Naive thymus-derived CD8-positive, alpha-beta T cell (primary cell): ENCODE results near the gene ZBTB17. TPM values are rescaled to one million over a fixed set of nuclear protein-coding genes. Genes with fewer than 3 reads are reported as not detected.
A peak's percentile ranks its signal among the peaks of the same experiment; 100 is the strongest.
"Not testable (repeated sequence)": the region's sequence is repeated elsewhere in the genome, so short reads cannot be mapped to it uniquely, and the experiment has no call there.

Experiments
- ATAC-seq, 2 donors: fragments of 150-1000 bp; cut with Tn5 transposase in 1 of 2; sonication (Bioruptor Pico), chemical (Tn5 transposase) in 1 of 2; 1 replicate in 1 of 2; 2 replicates in 1 of 2; pipeline ENCODE4 v1.10.0; 2021; ENCODE audit warnings: mild to moderate bottlenecking in 2 of 2, moderate library complexity in 2 of 2
- POLR2A ChIA-PET: fragments of 350-600 bp; sonication (Branson Sonifier 250); formaldehyde crosslinking; loops from one replicate; lab custom pipeline; 2021; ENCODE audit warnings: antibody characterized with exemption; lab: Charles Lee
- DNase-seq, 10 donors: peaks; one replicate each; pipeline versions ENCODE4 v3.0.0 to v3.0.0-alpha.2; 2020 to 2022
- H3K27ac Mint-ChIP-seq, 10 donors: one replicate each; pipeline ENCODE4 v1.8.0; 2020 to 2022; ENCODE audit warnings: mild to moderate bottlenecking in 10 of 10, mixed read lengths in 10 of 10, moderate library complexity in 4 of 10, inconsistent platforms in 1 of 10
- H3K27me3 Mint-ChIP-seq, 5 donors: one replicate each; pipeline ENCODE4 v1.8.0; 2021 to 2022; ENCODE audit warnings: mixed read lengths in 5 of 5
- H3K36me3 Mint-ChIP-seq, 3 donors: one replicate each; pipeline ENCODE4 v1.8.0; 2020 to 2022; ENCODE audit warnings: mixed read lengths in 3 of 3, mild to moderate bottlenecking in 2 of 3, inconsistent platforms in 1 of 3
- H3K4me1 Mint-ChIP-seq, 4 donors: one replicate each; pipeline ENCODE4 v1.8.0; 2021 to 2022; ENCODE audit warnings: mixed read lengths in 4 of 4
- H3K4me3 Mint-ChIP-seq, 10 donors: one replicate each; pipeline ENCODE4 v1.8.0; 2020 to 2022; ENCODE audit warnings: mild to moderate bottlenecking in 10 of 10, mixed read lengths in 10 of 10, moderate library complexity in 6 of 10, inconsistent platforms in 1 of 10
- H3K9me3 Mint-ChIP-seq, 9 donors: one replicate each; pipeline ENCODE4 v1.8.0; 2020 to 2022; ENCODE audit warnings: mixed read lengths in 9 of 9, mild to moderate bottlenecking in 3 of 9, inconsistent platforms in 1 of 9, moderate library complexity in 1 of 9
- polyA plus RNA-seq, 3 donors: library from polyadenylated mRNA; unstranded; fragments of 300-500 nt; fragmentation: Illumina TruSeq; gene quantifications; one replicate each; pipeline ENCODE4 v1.2.3, GENCODE V29; 2021
- total RNA-seq, 8 experiments: library from RNA in 2 of 8; stranded (reverse) in 2 of 8; gene quantifications; one replicate each; pipeline ENCODE4 v1.2.3 and lab custom pipeline; 2021 to 2026

Gene ZBTB17
- total and polyA plus RNA-seq, 5 experiments from 2014 or later = 10.2 to 58.1 (median 23.3) TPM

GRCh38 chr1:15911141-15911540 is 64.8 kb downstream of the ZBTB17 start:
- no peak overlapping the region for H3K27ac Mint-ChIP-seq
- no peaks in the 10 kb centered on the region for H3K9me3 Mint-ChIP-seq
- no peaks in the 10 kb centered on the region for H3K27me3 Mint-ChIP-seq
- POLR2A ChIA-PET = no interaction called here
- DNase-seq (no peak), ATAC-seq (no peak)
- H3K4me1 Mint-ChIP-seq = peaks cover 4 to 17% (median 13%) of the 10 kb centered on the region in 4 donors
- peaks cover 0 to 59% (median 21%) of the 10 kb centered on the region in 3 donors for H3K36me3 Mint-ChIP-seq
- no peak overlapping the region for H3K4me3 Mint-ChIP-seq

DNA sequence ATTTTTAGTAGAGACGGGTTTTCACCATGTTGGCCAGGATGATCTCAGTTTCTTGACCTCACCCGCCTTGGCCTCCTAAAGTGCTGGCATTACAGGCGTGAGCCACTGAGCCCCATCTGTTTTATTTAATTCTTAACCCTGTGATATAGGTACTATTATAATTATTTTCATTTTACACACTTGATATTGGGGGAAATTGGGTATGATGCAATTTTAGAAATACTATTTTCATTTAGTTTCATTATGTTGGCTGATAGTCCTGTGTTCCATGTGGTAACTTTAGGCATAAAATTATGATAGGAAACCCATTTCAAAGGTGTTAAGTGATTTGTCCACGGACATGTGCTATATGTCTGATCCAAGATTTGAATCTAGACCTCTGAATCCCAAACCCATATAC is 67.3 kb downstream of the ZBTB17 start:
- H3K36me3 Mint-ChIP-seq = peaks cover 0 to 48% (median 12%) of the 10 kb centered on the region in 3 donors
- DNase-seq (no peak), ATAC-seq (no peak)
- H3K27me3 Mint-ChIP-seq = no peaks in the 10 kb centered on the region
- no peaks in the 10 kb centered on the region for H3K9me3 Mint-ChIP-seq
- POLR2A ChIA-PET = no interaction called here
- H3K27ac Mint-ChIP-seq = peak overlapping the region in 1 of 10 donors; percentile 34
- H3K4me1 Mint-ChIP-seq = peaks cover 0 to 12% (median 2%) of the 10 kb centered on the region in 4 donors
- H3K4me3 Mint-ChIP-seq = no peak overlapping the region

DNA sequence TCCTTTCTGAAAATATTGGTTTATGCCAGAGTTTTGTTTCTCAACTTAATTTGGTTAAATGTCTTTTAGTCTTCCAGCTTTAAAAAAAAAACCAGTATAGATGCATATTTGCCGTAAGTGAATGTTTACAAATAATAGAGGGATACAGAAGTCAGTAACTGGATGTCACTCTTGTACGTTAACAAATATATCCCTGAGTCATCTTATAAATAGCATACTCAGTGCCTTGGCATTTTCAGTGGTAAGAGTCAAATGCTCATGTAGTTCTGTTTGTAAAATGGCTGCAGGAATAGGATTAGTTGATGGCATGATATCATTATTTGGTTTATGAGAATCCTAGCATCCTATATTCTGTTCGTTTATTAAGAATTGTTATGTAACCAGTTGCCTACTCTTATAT is 73.0 kb downstream of the ZBTB17 start:
- POLR2A ChIA-PET = interaction anchor here (1.0 to 1.2 kb wide), 2 partner anchors 16 to 69 kb away, joined by 3 read pairs; no protein-coding TSS in a partner anchor
- Mint-ChIP-seq H3K4me3 (no peak overlapping the region), H3K36me3 (peaks cover 0 to 29% (median 0%) of the 10 kb centered on the region in 3 donors), H3K27me3 (no peaks in the 10 kb centered on the region), H3K4me1 (peaks cover 17 to 44% (median 33%) of the 10 kb centered on the region in 4 donors), H3K27ac (peak overlapping the region in 2 of 10 donors; percentile 36 to 57), H3K9me3 (no peaks in the 10 kb centered on the region)
- ATAC-seq = no peak
- no peak for DNase-seq

GRCh38 chr1:15900662-15901279 is 75.1 kb downstream of the ZBTB17 start:
- ATAC-seq (no peak), DNase-seq (no peak)
- Mint-ChIP-seq H3K27ac (peak overlapping the region in 5 of 10 donors; percentile 29 to 80 (median 41)), H3K36me3 (peaks cover 0 to 38% (median 0%) of the 10 kb centered on the region in 3 donors), H3K4me1 (peaks cover 17 to 51% (median 36%) of the 10 kb centered on the region in 4 donors), H3K9me3 (no peaks in the 10 kb centered on the region), H3K27me3 (no peaks in the 10 kb centered on the region), H3K4me3 (peak overlapping the region in 2 of 10 donors; percentile 10 to 20)
- POLR2A ChIA-PET = no interaction called here

DNA sequence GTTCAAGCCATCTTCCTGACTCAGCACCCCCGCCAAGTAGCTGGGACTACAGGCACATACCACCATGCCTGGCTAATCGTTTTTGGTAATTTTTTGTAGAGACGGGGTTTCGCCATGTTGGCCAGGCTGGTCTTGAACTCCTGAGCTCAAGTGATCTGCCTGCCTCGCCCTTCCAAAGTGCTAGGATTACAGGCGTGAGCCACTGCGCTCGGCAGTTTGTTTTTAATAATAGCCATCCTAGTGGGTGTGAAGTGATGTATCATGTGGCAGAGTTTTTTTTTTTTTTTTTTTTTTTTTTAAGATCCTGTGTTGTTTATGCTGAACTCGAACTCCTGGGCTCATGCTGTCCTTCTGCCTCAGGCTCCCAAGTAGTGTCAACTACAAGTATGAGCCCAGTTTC is 76.6 kb downstream of the ZBTB17 start:
- no peak for DNase-seq
- POLR2A ChIA-PET = no interaction called here
- Mint-ChIP-seq H3K36me3 (peaks cover 0 to 35% (median 4%) of the 10 kb centered on the region in 3 donors), H3K4me1 (peaks cover 20 to 53% (median 40%) of the 10 kb centered on the region in 4 donors), H3K9me3 (no peaks in the 10 kb centered on the region), H3K27ac (peak overlapping the region in 5 of 10 donors; percentile 2 to 82 (median 32)), H3K27me3 (no peaks in the 10 kb centered on the region), H3K4me3 (no peak overlapping the region)
- ATAC-seq = no peak

- not testable (repeated sequence) for H3K4me3 Mint-ChIP-seq, ATAC-seq, H3K9me3 Mint-ChIP-seq, DNase-seq, H3K27me3 Mint-ChIP-seq
- peaks cover 0 to 40% (median 8%) of the 10 kb centered on the region in 3 donors for H3K36me3 Mint-ChIP-seq
- peaks cover 20 to 54% (median 44%) of the 10 kb centered on the region in 4 donors for H3K4me1 Mint-ChIP-seq
- POLR2A ChIA-PET = interaction anchor here (0.7 kb wide), 1 partner anchor 64 kb away, joined by 3 read pairs; no protein-coding TSS in a partner anchor
- H3K27ac Mint-ChIP-seq = peak overlapping the region in 2 of 10 donors; percentile 22 to 81
These were observed 78.9 kb downstream of the ZBTB17 start for GRCh38 chr1:15896841-15897610.

GRCh38 chr1:15895233-15895632 is 80.7 kb downstream of the ZBTB17 start:
- Mint-ChIP-seq H3K27me3 (no peaks in the 10 kb centered on the region), H3K4me3 (peak overlapping the region in 1 of 10 donors; percentile 26), H3K4me1 (peaks cover 21 to 47% (median 39%) of the 10 kb centered on the region in 4 donors), H3K27ac (peak overlapping the region in 4 of 10 donors; percentile 2 to 59 (median 38)), H3K9me3 (no peaks in the 10 kb centered on the region), H3K36me3 (peaks cover 0 to 47% (median 8%) of the 10 kb centered on the region in 3 donors)
- ATAC-seq (no peak), DNase-seq (no peak)
- POLR2A ChIA-PET = interaction anchor here (1.1 kb wide), 1 partner anchor 62 kb away, joined by 11 read pairs; no protein-coding TSS in a partner anchor

- DNase-seq, H3K9me3 Mint-ChIP-seq, H3K27me3 Mint-ChIP-seq, ATAC-seq, H3K4me3 Mint-ChIP-seq, POLR2A ChIA-PET: not testable (repeated sequence)
- H3K36me3 Mint-ChIP-seq = peaks cover 0 to 41% (median 12%) of the 10 kb centered on the region in 3 donors
- H3K4me1 Mint-ChIP-seq = peaks cover 12 to 45% (median 28%) of the 10 kb centered on the region in 4 donors
- peak overlapping the region in 7 of 10 donors; percentile 5 to 56 (median 35) for H3K27ac Mint-ChIP-seq
These were observed 82.9 kb downstream of the ZBTB17 start for GRCh38 chr1:15892857-15893599.

Other genes starting within 250 kb of the ZBTB17 start
- 1 to 10 TPM; 2.6 to 3.5 TPM for gene SLC25A34, start 239.8 kb downstream of the ZBTB17 start, total RNA-seq
- gene SLC25A34, start 239.8 kb downstream of the ZBTB17 start, polyA plus RNA-seq = under 1 TPM; 0.09 to 0.30 (median 0.13) TPM
- gene TMEM82, start 233.6 kb downstream of the ZBTB17 start, total RNA-seq = not detected
- gene TMEM82, start 233.6 kb downstream of the ZBTB17 start, polyA plus RNA-seq = not detected
- not detected for gene FBLIM1, start 217.3 kb downstream of the ZBTB17 start, total RNA-seq
- gene FBLIM1, start 217.3 kb downstream of the ZBTB17 start, polyA plus RNA-seq = not detected
- gene UQCRHL, start 168.5 kb downstream of the ZBTB17 start, total RNA-seq = 1 to 10 TPM; 1.8 to 2.0 TPM
- 1 to 10 TPM; 1.1 to 1.2 (median 1.2) TPM for gene UQCRHL, start 168.5 kb downstream of the ZBTB17 start, polyA plus RNA-seq
- 10 to 100 TPM; 85.6 to 88.3 TPM for gene SPEN, start 128.4 kb downstream of the ZBTB17 start, total RNA-seq
- 10 to 100 TPM in 1 of 3 donors, 1 to 10 TPM in 2; 4.0 to 38.0 (median 8.1) TPM for gene SPEN, start 128.4 kb downstream of the ZBTB17 start, polyA plus RNA-seq
- gene SRARP, start 28.1 kb upstream of the ZBTB17 start, total RNA-seq = not detected
- gene SRARP, start 28.1 kb upstream of the ZBTB17 start, polyA plus RNA-seq = not detected
- not detected for gene HSPB7, start 41.9 kb upstream of the ZBTB17 start, total RNA-seq
- gene HSPB7, start 41.9 kb upstream of the ZBTB17 start, polyA plus RNA-seq = not detected
- gene CLCNKA, start 45.9 kb upstream of the ZBTB17 start, total RNA-seq = not detected
- gene CLCNKA, start 45.9 kb upstream of the ZBTB17 start, polyA plus RNA-seq = not detected
- gene CLCNKB, start 67.7 kb upstream of the ZBTB17 start, total RNA-seq = not detected
- not detected for gene CLCNKB, start 67.7 kb upstream of the ZBTB17 start, polyA plus RNA-seq
- gene FAM131C, start 97.5 kb upstream of the ZBTB17 start, total RNA-seq = not detected
- gene FAM131C, start 97.5 kb upstream of the ZBTB17 start, polyA plus RNA-seq = not detected
- not detected for gene EPHA2, start 180.0 kb upstream of the ZBTB17 start, total RNA-seq
- not detected for gene EPHA2, start 180.0 kb upstream of the ZBTB17 start, polyA plus RNA-seq
- gene ARHGEF19, start 236.6 kb upstream of the ZBTB17 start, total RNA-seq = 10 to 100 TPM; 11.9 to 12.7 TPM
- gene ARHGEF19, start 236.6 kb upstream of the ZBTB17 start, polyA plus RNA-seq = 1 to 10 TPM; 6.4 to 8.9 (median 7.7) TPM